Stimulated activated CD4-positive, alpha-beta T cell treated with anti-CD3 and anti-CD28 coated beads, Interleukin-1b, Interleukin-23, amount 100 ng/mL, for 4 hours (primary cell): ENCODE data around the gene LSM10.

ENCODE experiments used
- DNase-seq, 2 donors: peaks; one replicate each; pipeline ENCODE4 v3.0.0-alpha.2; 2020; ENCODE audit warnings: low read depth in 2 of 2

LSM10 gene

DNA sequence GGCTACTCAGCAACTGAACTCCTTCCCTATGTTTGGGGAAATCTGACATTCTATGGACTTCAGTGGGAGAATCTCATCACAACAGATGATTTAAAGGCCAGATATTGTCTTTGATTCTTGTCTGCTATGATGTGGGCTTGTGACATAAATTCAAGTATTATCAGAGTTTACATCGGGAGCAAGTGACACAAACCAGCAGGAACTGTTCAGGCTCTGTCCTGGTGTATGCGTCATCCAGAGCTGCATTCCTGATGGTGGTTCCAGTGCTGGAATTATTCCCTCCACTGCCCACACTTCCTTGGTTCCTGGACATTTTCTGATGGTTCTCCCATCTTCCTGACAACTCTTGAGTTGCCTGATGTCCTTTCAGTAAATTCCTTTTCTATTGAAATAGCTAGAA is 10.8 kb upstream of the LSM10 start:
- no peak for DNase-seq

DNA sequence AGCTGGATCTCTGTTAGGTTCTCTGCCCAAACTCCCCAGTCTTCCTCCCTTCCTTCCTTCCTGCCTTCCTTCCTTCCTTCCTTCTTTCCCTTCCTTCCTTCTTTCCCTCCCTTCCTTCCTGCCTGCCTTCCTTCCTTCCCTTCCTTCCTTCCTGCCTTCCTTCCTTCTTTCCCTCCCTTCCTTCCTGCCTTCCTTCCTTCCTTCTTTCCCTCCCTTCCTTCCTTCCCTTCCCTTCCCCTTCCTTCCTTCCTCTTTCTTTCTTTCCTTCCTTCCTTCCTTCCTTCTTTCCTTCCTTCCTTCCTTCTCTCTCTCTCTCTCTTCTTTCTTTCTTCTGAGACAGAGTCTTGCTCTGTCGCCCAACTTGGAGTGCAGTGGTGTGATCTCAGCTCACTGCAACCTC is 8.7 kb upstream of the LSM10 start:
- DNase-seq: no peak

DNA sequence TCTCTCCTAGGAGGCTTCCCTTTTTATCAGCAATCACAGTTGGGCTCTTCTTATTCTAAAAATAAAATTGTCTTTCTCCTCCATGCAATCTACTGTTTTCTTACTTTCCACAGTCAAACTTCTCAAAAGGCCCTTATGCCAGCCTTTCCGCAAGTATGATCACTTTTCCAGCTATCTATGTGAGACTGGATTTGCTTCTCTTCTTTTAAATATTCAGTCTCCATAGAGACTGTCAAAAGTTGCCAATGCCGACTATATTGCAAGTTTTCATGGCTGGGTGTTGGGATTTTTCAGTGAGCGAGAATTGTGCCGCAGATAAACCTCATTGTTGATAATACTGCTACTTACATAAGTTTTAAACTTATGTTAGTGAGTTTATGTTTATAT is 4.8 kb upstream of the LSM10 start:
- DNase-seq: no peak

DNA sequence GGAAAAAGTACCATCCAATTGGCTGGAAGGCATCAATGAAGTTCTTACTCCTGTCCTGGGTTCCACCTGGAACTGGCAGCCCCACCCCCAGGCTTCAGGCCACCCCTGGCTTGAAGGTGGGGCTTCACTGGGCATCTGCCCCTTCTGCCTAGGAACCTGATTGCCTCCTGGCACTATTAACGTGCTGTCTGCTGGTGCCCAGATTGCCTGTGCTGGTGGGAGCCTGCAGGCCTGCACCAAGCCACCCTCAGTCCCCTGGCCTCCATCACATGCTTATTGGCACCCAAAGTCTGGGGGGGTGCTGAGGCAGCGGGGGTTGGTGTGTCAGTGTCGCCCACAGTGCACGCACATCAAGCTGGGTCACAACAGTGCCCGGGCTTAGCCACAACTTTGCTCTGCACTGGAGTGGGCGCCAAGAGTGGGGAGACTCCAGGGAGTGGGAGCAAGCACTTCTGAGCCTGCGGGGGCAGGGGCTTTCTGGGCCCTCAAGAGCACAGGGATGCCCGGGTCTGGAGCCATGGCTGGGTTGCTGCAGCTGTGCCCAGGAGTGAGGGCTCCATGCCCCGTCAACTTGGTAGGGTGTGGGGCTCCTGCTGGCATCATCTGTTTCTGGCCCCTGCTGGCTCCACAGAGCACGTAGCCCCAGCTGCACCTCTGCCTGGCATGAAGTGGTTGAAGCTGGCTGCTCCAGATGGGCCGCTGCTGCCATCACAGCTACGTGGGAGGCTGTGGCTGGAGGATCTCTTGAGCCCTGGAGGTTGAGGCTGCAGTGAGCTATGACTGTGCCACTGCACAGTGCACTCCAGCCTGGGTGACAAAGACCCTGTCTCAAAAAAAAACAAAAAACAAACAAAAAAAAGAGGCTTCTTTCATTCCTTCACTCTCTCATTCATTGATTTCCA is 4.1 kb upstream of the LSM10 start:
- no peak for DNase-seq

DNA sequence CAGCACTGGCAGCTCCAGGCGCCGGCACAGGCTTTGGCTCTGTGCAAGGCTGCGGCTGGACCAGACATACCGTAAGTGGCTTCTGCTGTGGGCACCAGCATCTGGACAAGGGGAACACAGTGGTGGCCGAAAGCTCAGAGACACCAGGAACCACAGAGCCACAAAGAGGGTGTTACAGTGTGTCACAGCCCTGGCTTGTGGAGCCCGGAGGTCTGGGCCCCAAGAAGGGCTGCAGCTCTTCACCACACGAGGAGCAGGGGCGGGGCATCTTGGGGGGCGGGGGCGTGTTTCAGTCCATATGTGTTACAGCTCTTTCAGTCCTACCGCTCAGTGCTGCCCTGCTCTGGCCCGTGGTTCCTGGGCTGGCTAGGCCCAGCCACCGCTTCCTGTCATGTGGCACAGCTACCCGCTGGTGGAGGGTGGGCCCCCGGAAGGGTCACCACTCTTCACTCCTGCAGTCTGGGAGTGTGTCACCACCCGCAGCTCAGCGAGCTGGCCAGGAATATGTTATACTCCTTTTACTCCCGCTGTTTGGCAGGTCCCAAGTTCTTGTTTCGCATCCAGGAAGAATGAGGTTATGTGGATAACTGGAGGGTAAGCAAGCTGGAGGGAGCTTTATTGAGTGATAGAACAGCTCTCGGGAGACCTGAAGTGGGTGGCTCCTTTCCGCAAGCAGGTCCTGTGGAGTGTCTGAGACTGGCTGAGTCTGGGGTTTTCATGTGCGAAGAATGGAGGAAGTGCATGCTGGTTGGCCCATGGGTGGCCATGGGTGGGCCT is 3.3 kb upstream of the LSM10 start:
- DNase-seq: peak in 1 of 2 donors; percentile 43

GRCh38 chr1:36400514-36400824 is 2.8 kb upstream of the LSM10 start:
- no peak for DNase-seq

DNA sequence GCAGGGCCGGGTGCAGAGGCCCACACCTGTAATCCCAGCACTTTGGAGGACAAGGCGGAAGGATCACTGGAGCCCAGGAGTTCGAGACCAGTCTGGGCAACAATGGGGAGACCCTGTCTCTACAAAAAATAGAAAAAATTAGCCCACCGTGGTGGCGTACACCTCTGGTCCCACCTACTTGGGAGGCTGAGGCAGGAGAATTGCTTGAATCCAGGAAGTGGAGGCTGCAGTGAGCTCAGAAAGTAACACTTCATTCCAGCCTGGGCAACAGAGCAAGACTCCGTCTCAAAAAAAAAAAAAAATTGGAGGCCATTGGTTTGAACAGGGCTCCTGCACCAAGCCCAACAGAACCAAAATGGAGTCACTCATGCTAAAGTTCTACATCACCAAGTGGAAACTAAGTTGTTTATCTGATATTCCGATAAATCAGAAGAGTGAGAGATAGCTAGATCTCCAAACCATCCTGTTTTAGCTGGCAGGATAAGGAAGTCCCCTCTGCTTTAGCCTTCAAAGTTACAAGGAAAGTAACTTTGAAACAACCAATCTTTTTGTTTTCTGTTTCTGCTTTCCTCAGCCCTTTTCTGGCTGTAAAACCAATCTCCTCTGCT is 766 bp upstream of the LSM10 start:
- DNase-seq: no peak

- DNase-seq: no peak
These were observed 678 bp downstream of the LSM10 start for GRCh38 chr1:36397083-36397377.

DNA sequence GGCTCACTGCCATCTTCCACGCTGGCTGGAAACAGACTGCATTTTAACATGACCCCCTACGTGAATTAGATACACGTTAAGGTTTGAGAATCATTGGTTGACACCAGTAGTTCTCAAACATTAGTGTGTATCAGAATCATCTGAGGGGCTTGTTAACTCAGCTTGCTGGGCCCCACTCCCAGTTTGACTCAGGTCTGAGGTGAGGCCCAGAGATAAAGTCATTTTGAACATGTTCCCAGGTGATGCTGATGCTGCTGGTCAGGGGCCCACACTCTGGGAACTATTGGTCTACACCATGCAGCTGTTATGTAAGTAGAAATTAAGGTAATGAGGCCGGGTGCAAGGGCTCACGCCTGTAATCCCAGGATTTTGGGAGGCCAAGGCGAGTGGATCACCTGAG is 1.3 kb downstream of the LSM10 start:
- no peak for DNase-seq

- DNase-seq: no peak
These were observed 4.0 kb downstream of the LSM10 start for GRCh38 chr1:36393686-36394085.

DNA sequence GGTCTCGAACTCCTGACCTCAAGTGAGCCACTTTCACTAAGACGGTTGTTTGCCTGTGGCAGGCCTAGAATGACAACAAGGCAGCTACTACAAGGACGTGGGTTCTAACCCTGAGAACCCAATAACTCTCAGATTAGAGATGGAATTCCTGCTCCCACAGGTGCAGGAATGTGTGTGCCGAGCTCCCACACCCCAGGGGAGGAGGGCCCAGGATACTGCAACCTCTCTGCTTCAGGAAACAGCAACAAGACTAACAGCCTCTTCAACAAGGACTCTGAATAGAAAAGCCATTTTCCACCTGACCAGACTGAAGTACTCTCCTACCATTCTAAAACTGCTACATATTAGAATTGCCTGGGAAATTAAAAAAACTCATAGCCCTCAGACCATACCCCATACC is 4.9 kb downstream of the LSM10 start:
- DNase-seq: no peak

DNA sequence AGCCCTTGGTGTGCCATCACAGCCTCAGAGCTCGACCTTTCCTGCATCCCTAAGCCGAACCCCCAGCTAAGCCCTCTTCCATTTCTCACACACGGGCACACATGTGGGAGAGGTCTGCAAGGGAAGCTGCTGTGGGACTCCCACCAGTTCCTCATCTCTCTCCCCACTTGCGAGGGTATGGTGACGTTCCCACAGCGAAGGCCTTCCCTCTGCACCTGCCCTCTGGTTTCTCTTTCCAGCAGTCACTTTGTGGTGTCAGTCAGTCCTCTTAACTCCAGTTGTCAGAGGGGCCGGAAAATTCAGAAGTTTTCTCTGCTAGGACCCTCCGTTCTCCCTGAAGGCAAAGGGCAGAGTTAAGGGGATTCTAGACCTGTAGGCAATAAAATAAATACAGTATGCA is 6.4 kb downstream of the LSM10 start:
- DNase-seq: no peak

DNA sequence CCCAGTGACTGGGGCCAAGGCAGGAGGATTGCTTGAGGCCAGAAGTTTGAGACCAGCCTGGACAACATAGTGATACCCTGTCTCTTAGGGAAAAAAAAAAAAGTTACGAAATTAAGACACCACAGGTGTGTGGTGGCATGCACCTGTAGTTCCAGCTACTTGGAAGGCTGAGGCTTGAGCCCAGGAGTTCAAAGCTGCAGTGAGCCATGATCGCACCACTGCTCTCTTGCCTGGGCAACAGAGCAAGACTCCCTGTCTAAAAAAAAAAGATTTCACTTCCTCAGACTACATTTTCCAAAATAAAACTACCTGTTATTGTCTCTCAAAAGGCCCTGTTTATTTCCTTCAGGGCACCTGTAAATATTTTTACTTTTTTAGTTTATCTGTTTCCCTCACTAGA is 7.3 kb downstream of the LSM10 start:
- DNase-seq: no peak

DNA sequence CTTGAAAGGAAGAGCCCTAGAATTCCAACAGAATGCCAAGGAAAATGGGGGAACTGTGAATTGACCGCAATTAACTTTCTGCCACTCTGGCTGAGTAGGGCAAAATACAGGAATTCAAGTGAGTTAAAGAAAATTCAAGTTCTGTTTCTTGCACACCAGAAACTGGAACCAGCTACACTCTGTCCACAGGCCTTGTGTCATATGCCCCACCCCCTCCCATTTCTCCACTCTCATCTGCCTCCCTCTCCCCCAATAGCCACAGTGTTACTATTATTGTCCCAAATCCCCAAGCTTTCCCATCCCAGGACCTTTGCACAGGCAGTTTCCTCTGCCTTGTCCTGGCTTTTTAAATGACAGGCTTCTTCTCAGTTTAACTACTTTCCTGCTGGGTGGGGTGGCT is 7.7 kb downstream of the LSM10 start:
- no peak for DNase-seq

DNA sequence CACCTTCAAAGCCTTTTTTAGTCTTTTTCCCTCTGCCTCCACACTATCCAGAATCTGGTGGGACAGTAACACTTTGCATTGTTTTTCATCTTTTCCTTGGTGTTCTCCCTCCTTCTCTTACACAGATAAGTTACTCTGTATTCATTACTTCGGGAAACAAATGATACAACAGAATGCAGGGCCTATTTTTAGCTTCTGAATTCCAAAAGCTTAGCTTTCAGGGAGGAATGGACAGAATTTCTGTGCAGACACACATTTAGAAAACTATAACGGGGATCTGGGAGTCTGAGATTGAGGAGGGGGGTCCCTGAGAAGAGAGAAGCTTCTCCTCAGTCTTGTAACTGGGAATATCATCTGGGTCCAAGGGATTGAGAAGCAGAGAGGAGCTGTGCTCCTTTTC is 8.4 kb downstream of the LSM10 start:
- no peak for DNase-seq

DNA sequence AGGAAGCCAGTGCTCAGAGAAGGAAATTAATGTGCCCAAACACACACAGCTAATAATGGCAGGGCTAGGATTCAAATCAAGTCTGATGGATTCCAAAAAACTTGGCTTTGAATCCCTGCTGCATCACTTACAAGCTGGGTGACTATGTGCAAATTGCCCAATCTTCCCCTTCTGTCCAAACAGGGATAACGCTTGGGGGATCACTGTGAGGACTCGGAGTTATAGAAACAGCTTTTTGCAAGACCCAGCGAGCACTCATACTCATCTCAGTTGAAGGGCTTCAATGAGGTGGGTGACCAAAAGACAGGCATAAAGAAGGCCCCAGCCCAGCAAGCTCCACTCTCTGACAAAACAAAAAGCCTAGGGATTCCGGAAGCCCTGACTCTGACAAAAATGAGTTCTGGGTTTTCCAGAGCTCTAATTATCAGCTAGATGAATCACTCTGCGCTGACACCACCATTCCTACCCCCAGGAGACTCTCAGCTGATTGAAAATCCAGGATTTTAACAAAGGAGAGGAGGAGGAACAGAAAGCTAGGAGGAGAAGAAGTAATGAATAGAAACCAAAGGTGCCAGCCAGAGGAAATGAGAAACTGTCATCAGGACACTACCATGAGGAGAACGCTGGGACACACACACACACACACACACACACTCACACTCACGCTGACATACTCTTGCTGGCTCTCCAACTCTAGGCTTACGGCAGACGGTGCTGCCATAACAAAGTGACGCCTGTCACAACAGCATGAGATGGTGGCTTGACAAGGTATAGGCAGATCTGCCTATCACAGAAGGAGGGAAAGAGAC is 10.4 kb downstream of the LSM10 start:
- DNase-seq: no peak

DNA sequence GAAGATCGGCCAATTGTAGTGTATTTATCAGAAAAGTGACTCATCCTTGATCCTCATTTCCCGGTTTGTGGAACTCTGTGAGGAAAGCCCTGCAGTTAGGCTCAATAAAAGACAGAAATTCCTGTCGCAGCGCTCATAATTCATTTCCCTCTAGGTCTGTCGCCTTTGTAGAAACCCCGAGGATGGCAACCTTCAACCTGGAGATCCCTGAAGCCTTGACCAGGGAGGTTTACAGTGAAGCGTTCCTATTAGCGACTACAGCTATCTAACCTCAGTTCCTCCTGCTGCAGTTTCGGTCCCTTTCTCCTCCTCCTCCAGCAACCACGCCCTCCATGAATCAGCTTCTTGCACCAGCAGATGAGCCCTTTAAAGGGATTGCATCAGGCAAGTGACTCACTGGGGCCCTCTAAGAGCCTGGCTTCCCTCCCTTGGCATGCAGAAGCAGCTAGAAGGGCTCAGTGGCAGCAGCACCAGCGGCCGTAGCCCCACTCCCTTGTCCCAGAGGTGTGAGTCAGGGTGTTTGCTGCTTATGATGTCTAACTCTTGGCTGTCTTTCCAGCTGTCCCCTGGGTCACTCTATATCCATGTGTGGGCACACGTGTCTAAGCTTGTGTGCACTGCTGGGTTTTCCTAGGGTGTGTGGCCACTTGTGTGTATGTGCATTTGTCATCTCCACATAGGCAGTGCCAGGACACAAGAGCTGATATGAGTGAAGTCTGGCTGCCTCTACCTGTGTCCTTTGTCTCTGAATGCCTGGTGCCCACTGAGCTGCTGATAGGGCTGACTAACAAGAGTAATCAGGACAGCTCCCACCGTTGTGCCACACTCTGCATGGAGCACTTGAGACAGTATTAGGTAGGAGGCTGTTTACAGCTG is 11.2 kb downstream of the LSM10 start:
- DNase-seq: peak; percentile 68 to 85

- peak; percentile 97 to 99 for DNase-seq
These were observed 12.1 kb downstream of the LSM10 start, which contains the start of gene STK40 for GRCh38 chr1:36385410-36386264. STK40 (minus strand) TSS chr1:36385924; CDS start chr1:36361332, 24,592 bp downstream.

GRCh38 chr1:36384542-36385409 is 12.9 kb downstream of the LSM10 start:
- peak in 1 of 2 donors; percentile 11 for DNase-seq
